NK-92 (cell line): ENCODE results near the gene COA1.
A peak's percentile ranks its signal among the peaks of the same experiment; 100 is the strongest.
"Not testable (repeated sequence)": the region's sequence is repeated elsewhere in the genome, so short reads cannot be mapped to it uniquely, and the experiment has no call there.

Source experiments
- DNase-seq: peaks from one replicate; lab custom pipeline; 2025; ENCODE audit not compliant: unreplicated experiment; lab: John Stamatoyannopoulos, UW

Gene COA1, protein sequence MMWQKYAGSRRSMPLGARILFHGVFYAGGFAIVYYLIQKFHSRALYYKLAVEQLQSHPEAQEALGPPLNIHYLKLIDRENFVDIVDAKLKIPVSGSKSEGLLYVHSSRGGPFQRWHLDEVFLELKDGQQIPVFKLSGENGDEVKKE

DNA sequence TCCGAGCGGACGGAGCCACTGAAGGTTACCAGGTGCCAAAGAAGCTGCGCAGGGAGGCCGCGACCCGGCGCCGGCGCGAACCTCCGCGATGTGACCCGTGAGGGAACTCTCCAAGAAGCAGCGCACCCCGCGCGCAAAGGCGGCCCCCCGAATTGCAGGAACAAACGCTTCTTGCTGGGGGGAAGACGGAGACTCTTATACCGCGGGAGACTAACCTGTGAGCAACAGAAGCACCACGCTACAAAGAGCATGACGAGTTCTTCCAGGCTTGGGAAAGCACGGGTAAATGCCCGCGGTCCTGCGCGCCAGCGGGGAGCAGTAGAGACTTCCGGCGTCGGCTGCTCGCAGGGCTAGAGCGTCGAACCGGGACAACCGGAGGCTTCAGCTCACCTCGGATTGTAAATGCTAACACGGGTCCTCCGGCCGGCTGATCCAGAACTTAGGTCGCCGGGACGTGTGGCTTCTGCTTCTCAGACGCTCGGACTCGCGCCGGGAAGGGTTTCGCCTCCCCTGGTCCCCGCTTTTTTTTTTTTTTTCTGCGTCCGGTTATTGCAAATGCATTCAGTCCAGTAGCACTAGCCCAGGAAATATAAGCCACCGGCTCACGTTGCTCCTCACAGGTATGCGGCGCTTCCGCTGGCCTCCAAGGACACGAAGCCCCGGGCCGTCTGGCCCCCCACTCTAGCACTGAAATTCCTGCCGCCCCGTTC, at the start of gene COA1:
Gene COA1, minus strand, starts transcription at position 310 of the 710 bp plus-strand sequence. CDS start 80,909 bp downstream, outside the sequence.
- DNase-seq = peak; percentile 8

DNA sequence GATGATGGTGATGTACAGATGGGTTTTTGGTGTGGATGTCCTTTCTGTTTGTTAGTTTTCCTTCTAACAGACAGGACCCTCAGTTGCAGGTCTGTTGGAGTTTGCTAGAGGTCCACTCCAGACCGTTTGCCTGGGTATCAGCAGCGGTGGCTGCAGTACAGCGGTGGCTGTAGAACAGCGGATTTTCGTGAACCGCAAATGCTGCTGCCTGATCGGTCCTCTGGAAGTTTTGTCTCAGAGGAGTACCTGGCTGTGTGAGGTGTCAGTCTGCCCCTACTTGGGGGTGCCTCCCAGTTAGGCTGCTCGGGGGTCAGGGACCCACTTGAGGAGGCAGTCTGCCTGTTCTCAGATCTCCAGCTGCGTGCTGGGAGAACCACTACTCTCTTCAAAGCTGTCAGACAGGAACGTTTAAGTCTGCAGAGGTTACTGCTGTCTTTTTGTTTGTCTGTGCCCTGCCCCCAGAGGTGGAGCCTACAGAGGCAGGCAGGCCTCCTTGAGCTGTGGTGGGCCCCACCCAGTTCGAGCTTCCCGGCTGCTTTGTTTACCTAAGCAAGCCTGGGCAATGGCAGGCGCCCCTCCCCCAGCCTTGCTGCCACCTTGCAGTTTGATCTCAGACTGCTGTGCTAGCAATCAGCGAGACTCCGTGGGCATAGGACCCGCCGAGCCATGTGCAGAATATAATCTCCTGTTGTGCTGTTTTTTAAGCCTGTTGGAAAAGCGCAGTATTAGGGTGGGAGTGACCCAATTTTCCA, 49.1 kb upstream of the COA1 start:
- not testable (repeated sequence) for DNase-seq

DNA sequence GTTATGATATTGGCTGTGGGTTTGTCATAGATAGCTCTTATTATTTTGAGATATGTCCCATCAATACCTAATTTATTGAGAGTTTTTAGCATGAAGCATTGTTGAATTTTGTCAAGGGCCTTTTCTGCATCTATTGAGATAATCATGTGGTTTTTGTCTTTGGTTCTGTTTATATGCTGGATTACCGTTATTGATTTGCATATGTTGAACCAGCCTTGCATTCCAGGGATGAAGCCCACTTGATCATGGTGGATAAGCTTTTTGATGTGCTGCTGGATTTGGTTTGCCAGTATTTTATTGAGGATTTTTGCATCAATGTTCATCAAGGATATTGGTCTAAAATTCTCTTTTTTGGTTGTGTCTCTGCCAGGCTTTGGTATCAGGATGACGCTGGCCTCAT, 45.9 kb upstream of the COA1 start:
- not testable (repeated sequence) for DNase-seq

DNA sequence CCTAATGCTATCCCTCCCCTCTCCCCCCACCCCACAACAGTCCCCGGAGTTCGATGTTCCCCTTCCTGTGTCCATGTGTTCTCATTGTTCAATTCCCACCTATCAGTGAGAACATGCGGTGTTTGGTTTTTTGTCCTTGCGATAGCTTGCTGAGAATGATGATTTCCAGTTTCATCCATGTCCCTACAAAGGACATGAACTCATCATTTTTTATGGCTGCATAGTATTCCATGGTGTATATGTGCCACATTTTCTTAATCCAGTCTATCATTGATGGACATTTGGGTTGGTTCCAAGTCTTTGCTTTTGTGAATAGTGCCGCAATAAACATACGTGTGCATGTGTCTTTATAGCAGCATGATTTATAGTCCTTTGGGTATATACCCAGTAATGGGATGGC, 43.9 kb upstream of the COA1 start:
- not testable (repeated sequence) for DNase-seq

DNA sequence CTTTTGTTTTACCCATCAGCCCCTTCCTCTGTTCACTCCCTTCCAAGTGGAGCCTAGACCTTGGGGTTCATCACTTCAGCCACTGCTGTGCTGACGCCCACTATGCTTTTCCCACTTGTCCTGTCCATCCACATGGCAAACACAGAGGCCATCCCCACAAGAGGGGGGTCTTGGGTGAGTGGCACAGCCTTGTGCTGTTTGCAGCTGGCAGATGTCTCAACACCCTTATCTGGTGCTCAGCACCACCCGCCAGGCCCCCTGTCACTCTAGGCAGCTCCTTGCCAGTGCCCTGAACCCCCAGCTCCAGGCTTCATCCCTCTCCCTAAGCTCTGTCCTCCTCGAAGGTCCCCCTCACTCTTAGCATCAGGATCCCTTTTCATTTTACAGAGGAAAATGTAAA, 42.2 kb upstream of the COA1 start:
- no peak for DNase-seq

DNA sequence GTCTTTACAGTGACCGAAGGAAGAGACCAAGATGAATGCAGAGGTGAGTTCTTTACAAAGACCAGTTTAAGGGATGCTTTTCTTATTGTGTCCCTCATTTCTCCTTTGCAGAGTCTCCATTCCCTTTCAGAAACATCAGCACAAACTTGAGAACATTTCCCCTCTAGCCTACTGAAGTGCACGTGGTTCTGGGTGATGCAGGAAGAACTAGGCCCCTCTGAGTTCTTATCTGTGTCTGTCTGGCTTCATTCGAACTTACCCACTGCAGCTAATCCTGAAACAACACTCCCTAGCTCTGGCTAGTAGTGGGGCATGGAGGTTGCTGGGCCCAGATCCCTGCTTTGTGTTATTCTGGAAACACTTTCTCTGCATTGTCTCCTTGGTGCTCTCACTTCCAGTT, 41.8 kb upstream of the COA1 start:
- no peak for DNase-seq

DNA sequence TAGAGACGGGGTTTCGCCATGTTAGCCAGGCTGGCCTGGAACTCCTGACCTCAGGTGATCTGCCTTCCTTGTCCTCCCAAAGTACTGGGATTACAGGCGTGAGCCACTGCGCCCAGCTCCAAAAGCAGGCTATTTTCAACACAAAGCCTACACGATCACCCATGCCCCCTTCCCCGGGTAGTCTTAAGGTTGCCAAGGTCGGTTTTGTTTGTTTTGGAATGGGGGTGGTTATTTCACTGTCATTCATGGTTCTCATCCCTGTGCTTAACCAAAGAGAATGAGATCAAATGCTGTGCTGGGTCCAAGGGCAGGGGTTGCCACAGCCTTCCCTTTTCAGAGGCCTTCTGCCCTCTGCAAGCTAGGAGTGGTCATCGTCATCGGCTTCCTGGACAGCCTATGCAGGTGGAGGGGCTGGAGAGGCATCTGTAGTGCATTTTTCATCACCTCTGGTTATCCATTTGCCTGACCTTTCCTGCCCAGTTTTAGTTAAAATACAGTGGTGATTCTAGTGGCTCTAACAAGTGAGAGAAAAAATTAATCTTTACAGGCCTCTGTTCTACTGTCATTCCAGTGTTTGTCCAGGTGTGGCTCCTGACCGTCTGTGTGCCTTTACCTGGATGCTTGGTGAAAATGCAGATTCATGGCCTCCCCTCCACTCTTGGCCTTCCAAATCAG, 40.6 kb upstream of the COA1 start:
- no peak for DNase-seq

DNA sequence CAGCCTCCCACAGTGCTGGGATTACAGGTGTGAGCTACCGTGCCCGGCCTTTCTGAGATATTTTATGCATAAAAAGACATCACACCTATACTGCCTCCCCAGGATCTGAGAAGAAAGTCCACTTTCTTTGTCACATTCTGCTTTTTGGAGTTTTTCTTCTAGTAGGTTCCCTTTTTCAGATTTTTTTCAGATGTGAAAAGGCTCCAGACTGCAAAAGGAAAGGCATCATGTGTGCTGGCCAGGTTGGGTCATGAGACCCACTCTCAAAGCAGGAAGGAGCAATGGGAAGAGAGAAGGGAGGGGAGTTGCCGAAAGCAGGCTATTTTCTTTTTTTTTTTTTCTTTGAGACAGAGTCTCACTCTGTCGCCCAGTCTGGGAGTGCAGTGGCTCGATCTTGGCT, 40.0 kb upstream of the COA1 start:
- no peak for DNase-seq

DNA sequence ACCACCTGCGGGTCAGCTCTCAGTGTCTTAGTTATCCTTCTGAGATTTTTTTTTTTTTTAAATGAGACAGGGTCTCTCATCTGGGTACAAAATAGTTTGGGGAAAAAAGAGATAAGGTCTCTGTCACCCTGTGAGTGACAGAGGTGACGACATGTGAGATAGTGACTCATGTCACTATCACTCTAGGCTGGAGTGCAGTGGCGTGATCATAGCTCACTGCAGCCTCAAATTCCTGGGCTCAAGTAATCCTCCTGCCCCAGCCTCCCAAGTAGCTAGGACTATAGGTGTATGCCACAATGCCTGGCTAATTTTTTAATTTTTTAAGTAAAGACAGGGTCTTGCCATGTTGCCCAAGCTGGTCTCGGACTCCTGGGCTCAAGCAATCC, 39.6 kb upstream of the COA1 start:
- DNase-seq = no peak

DNA sequence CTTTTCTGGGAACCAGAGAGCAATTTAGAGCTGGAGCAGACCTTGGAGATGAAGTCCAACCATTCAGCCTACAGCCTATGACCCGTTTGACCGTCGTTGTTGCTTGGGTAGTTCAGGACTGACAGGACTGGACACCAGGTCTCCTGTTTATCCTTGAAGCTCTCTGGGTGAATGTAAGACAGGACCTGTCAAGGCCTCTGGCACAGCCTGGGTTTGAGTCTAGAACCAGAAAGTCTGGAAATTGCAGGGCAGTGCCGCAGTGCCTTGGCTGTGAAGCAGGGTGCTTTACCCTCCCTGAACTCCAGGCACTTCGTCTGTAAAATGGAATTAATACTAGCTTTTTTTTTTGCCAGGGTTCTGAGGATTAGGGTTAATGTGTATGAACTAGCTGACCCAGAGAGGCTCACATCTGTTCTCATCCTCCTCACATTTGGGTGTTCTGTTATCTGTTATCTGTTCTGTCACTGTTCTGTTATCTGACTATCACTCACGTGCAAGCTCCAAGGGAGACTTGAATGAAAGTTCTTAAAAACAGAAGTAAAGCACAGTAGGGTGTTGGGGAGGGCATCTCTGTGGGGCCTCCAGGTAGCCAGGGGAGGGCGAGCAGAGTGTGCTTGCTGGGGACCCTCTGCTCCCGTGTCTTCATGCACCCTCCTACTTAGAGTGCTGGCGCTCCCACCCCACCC, 39.0 kb upstream of the COA1 start:
- DNase-seq = no peak

DNA sequence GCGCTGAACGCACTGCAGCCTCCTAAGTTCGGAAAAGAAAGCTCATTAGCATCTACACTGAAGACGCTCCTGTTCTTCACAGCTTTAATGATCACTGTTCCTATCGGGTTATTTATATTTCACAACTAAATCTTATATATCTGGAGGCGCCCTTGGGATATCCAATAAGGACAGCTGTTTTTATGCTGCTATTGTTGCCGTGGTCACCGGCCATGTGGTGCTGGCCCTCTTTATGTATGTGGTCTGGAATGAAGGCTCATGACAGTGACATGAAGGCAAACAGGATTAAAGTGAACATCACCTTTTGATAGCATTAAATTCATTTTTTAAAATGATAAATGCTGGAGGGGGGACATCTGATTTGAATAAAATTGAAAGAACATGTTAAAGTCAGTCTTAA, 38.0 kb upstream of the COA1 start:
- DNase-seq = no peak

DNA sequence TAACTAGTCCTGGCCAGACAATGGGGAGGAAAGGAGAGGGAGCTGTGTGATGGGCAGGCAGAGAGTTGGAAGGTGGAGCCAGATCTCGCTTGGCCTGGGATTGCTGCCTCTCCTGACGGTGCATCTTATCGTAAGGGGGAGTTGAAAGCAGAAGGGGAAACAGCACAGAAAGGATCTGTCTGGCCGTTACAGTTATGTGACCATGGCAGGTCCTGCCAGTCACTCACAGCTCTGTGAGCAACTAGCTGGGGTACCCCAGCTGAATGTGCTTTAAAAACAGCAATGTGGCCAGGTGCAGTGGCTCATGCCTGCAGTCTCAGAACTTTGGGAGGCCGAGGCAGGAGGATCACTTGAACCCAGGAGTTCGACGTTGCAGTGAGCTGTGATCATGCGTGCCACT, 37.2 kb upstream of the COA1 start:
- DNase-seq = no peak

DNA sequence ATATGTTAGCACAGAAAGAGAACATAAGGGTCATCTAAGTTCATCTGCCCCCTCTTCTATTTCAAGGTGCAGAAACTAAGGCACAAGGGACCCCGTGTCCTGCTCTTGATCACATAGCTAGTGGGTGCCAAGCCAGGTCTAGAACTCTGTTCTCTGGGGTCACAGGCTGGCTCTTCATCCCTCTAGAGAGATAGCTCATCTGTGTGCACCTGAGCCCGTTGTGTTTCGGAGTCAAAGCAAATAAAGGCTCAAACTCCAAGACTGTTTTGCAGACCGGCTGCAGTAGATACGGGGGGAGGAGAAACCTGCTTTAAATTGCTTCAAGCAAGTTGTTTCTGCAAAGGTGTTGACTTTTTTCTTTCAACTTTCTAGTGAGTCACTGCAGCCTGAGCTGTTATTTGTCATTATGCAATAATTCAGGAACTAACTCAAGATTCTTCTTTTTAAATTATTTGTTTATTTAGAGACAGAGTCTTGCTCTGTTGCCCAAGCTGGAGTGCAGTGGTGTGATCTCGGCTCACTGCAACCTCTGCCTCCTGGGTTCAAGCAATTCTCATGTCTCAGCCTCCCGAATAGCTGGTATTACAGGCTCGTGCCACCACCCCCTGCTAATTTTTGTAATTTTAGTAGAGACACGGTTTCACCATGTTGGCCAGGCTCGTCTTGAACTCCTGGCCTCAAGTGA, 35.6 kb upstream of the COA1 start:
- no peak for DNase-seq

DNA sequence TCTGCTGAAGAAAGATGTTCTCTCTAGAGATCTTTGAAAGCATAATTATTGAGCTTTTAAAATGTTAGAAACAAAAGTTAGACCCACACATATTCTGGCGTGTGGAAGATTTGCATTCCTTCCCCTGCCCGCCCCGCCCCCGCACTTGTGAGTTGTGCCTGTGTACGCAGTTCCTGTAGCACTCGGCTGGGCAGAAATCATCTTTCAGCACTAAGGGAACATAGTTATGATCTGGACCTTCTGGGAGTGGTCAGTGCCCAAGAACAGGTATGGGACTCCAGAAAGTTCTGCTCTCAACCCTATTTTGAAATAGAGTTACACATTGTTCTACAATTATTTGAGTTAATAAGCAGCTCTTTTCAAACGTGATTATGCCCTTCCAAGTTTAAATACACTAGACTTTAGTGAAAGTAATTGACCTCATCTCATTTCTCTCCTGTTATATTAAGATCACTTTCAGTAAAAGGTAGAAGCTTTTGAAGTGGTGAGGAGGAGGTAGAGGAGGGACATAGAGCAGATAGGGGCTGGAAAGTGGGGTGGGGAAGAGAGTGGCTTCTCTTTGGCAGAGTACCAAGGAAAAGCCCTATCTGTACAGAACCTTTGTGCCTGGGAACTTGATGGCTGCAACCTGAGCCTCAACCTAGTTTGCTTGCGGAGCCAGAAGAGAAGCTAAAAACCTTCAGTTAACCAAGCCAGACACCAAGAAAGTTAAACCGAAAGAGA, 34.9 kb upstream of the COA1 start:
- no peak for DNase-seq

DNA sequence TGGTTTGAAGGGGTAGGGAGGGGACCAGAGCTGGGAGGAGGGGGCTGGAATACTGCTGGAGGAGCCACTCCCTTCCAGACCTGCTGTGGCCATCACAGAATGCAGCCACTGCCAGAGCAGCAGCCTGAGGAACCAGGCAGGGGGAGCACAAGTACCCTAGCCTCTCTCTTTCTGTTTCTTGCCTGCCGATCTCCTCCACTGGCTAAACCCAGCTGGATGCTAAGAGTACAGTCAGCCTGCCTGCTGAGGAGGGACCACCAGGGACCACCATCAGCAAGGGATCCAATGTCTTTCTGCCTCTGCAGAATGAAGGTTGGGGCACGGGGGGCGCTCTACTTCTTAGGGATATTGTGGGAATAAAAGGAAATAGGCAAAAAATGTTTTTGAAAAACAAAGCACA, 33.9 kb upstream of the COA1 start:
- no peak for DNase-seq

DNA sequence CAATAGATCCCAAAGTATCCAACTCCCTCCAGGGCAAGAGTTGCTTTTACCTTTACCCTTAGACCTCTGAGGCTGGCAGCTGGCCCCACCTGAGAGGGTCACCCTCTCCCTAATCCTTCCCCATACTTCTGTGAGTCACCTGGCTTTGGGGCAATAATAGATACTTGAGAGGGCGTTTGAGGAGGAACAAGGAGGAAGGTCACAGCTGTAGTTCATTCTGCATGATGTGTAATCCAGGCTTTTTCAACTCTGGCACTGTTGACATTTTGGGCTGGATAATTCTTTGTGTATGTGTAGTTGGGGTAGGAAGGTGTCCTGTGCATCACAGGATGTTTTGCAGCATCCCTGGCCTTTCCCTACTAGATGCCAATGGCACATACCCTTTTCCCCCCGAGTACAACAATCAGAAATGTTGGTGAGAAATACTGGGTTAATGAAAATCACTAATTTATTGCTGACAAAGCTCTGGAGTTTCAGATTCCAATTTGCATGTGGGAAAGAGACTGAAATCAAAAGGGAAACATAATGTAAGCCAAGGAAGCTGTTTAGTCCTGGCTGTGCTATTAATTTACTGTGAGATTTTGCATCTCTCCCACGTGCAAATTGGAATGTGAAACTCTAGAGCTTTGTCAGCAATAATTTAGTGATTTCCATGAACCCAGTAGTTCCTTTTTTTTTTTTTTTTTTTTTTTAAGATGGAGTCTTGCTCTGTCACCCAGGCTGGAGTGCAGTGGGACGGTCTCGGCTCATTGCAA, 32.8 kb upstream of the COA1 start:
- DNase-seq = no peak

DNA sequence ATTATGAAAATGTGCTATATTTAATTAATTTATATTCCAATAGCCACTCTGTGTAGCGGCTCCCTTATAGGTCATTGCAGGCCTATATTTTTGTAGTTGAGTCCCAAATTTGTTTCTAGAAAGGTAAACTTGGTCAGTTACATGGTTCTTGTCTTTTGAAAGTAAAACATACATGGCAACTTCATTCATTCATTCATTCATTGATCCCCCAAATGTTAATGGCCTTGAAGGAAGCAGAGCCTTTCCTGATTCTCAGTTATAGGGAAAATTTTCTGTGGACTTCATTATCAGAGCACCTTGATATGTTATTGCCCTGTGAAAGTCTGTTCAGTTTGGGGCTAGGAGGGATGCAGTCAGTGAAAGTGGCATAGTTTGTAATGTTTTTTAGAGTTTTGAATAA, 32.1 kb upstream of the COA1 start:
- DNase-seq = no peak

DNA sequence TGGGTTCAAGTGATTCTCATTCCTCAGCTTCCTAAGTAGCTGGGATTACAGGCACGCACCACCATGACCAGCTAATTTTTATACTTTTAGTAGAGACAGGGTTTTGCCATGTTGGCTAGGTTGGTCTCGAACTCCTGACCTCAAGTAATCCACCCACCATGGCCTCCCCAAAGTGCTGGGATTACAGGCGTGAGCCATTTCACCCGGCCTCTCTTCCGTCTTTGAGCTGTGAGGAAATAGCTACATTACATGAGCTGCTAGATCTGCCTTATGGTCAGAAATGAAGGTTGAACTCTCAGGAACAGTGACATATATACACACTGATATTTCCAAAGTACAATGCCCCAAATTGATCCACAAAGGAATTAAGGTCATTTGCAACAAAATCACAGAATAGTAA, 31.5 kb upstream of the COA1 start:
- no peak for DNase-seq
